GM12878 (cell line): ENCODE results near the gene CR1L.

Source experiments
- BCL11A ChIP-seq: IDR thresholded peaks from 2 replicates; pipeline ENCODE4 v1.6.1; 2011; ENCODE audit warnings: low read depth, low read length
- BHLHE40 ChIP-seq, 2 experiments: fragments of 450-650 bp in 1 of 2; IDR thresholded peaks; 2 replicates each; pipeline ENCODE4 v1.6.1; 2011 to 2017; ENCODE audit warnings: low read depth in 2 of 2, borderline replicate concordance in 1 of 2, improper control_type of control experiment in 1 of 2, low read length in 1 of 2, mild to moderate bottlenecking in 1 of 2
- CHD1 ChIP-seq: IDR thresholded peaks from 2 replicates; pipeline ENCODE4 v1.6.1; 2012; ENCODE audit warnings: low read depth, low read length, improper control_type of control experiment
- CREM ChIP-seq: IDR thresholded peaks from 2 replicates; pipeline ENCODE4 v1.6.1; 2014; ENCODE audit warnings: antibody characterized with exemption, low read depth
- GABPA ChIP-seq: IDR thresholded peaks from 2 replicates; pipeline ENCODE4 v1.6.1; 2014; ENCODE audit warnings: antibody characterized with exemption, low read depth, mild to moderate bottlenecking, inconsistent platforms
- MEF2A ChIP-seq: IDR thresholded peaks from 2 replicates; pipeline ENCODE4 v1.6.1; 2011; ENCODE audit warnings: low read depth, mild to moderate bottlenecking, low read length, moderate library complexity; ENCODE audit not compliant: insufficient read depth
- NR2C2 ChIP-seq: IDR thresholded peaks from 2 replicates; pipeline ENCODE4 v1.6.1; 2011; ENCODE audit warnings: borderline replicate concordance, low read depth; ENCODE audit not compliant: control insufficient read depth, insufficient read length
- POLR2AphosphoS5 ChIP-seq: IDR thresholded peaks from 2 replicates; pipeline ENCODE4 v1.6.1; 2011; ENCODE audit warnings: mild to moderate bottlenecking, low read length, inconsistent platforms
- YY1 ChIP-seq: IDR thresholded peaks from 2 replicates; pipeline ENCODE4 v1.6.1; 2011; ENCODE audit warnings: low read depth, mild to moderate bottlenecking, low read length
- TF ChIP-seq, protein P1 (sequence below), 3 experiments: IDR thresholded peaks in 2 of 3; conservative IDR thresholded peaks in 1 of 3; 2 replicates each; pipeline ENCODE4 v1.5.1; 2011; ENCODE audit warnings: low read depth in 3 of 3, low read length in 3 of 3, mild to moderate bottlenecking in 3 of 3, control low read depth in 2 of 3, moderate library complexity in 2 of 3, inconsistent platforms in 1 of 3, mixed read lengths in 1 of 3; ENCODE audit not compliant: control insufficient read depth in 2 of 3, insufficient read depth in 1 of 3; ENCODE audit errors: extremely low read depth in 1 of 3
- TF ChIP-seq, protein P2 (sequence below): IDR thresholded peaks from 2 replicates; pipeline ENCODE4 v1.6.1; 2012; ENCODE audit warnings: low read length, inconsistent platforms

DNA sequence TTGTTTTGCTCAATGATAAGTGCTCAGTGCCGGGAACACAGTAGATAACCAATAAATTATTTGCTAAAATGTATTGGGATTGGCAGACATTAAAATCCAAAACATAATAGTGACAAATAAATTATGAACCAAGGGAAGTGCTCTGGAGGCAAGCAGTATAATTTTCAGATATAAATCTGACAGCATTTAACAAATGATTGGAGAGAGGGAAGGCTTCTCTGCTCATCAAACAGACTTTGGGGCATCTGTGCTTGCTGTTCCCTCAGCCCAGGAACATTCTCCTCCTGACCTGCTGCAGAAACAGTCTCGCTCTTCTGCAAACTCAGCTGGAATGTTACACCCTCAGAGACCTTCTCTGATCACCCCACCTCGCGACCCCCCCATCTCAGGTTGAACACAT lies 109.1 kb downstream of the CR1L start:
- TF ChIP-seq BCL11A (no peak), BHLHE40 (IDR thresholded peaks at IDR 0.05; ENCODE audit: borderline replicate concordance in 1 of 2, low read depth in 2 of 2, low read length in 1 of 2) (no peak), CHD1 (no peak), NR2C2 (no peak), POLR2AphosphoS5 (no peak), YY1 (no peak), MEF2A (no peak), CREM (no peak), GABPA (no peak)
- TF ChIP-seq, protein P1, sequence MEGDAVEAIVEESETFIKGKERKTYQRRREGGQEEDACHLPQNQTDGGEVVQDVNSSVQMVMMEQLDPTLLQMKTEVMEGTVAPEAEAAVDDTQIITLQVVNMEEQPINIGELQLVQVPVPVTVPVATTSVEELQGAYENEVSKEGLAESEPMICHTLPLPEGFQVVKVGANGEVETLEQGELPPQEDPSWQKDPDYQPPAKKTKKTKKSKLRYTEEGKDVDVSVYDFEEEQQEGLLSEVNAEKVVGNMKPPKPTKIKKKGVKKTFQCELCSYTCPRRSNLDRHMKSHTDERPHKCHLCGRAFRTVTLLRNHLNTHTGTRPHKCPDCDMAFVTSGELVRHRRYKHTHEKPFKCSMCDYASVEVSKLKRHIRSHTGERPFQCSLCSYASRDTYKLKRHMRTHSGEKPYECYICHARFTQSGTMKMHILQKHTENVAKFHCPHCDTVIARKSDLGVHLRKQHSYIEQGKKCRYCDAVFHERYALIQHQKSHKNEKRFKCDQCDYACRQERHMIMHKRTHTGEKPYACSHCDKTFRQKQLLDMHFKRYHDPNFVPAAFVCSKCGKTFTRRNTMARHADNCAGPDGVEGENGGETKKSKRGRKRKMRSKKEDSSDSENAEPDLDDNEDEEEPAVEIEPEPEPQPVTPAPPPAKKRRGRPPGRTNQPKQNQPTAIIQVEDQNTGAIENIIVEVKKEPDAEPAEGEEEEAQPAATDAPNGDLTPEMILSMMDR (IDR thresholded peaks at IDR 0.05 in 2 of 3, conservative IDR thresholded peaks at IDR 0.05 in 1 of 3; ENCODE audit: control insufficient read depth in 2 of 3, extremely low read depth in 1 of 3, insufficient read depth in 1 of 3, low read depth in 3 of 3, low read length in 3 of 3): no peak
- TF ChIP-seq, protein P2, sequence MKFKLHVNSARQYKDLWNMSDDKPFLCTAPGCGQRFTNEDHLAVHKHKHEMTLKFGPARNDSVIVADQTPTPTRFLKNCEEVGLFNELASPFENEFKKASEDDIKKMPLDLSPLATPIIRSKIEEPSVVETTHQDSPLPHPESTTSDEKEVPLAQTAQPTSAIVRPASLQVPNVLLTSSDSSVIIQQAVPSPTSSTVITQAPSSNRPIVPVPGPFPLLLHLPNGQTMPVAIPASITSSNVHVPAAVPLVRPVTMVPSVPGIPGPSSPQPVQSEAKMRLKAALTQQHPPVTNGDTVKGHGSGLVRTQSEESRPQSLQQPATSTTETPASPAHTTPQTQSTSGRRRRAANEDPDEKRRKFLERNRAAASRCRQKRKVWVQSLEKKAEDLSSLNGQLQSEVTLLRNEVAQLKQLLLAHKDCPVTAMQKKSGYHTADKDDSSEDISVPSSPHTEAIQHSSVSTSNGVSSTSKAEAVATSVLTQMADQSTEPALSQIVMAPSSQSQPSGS: no peak
